Neural crest cell (in vitro differentiated cells): Measurements from ENCODE around the gene FBXO31. TPM values are rescaled to one million over a fixed set of nuclear protein-coding genes. Genes with fewer than 3 reads are reported as not detected.

Experiments used
- DNase-seq: peaks from one replicate; pipeline ENCODE4 v3.0.0; 2021; ENCODE audit warnings: low read depth, mixed read lengths, low spot score
- H3K27ac Mint-ChIP-seq: one replicate; pipeline ENCODE4 v1.8.0; 2021; ENCODE audit warnings: mild to moderate bottlenecking, mixed read lengths; ENCODE audit not compliant: unreplicated experiment
- H3K27me3 Mint-ChIP-seq: 2 replicates; pipeline ENCODE4 v1.8.0; 2021; ENCODE audit warnings: low read depth, mild to moderate bottlenecking, mixed read lengths
- H3K36me3 Mint-ChIP-seq: 2 replicates; pipeline ENCODE4 v1.8.0; 2021; ENCODE audit warnings: low read depth, mild to moderate bottlenecking, mixed read lengths
- H3K4me1 Mint-ChIP-seq: 2 replicates; pipeline ENCODE4 v1.8.0; 2021; ENCODE audit warnings: mixed read lengths
- H3K4me3 Mint-ChIP-seq: one replicate; pipeline ENCODE4 v1.8.0; 2021; ENCODE audit warnings: mild to moderate bottlenecking, mixed read lengths
- H3K9me3 Mint-ChIP-seq: 2 replicates; pipeline ENCODE4 v1.8.0; 2021; ENCODE audit warnings: mixed read lengths
- CTCF ChIP-seq: fragments of 200-600 bp; sonication (generic); conservative IDR thresholded peaks from 2 replicates; pipeline ENCODE4 v1.5.0; 2021; ENCODE audit warnings: antibody characterized with exemption, mild to moderate bottlenecking
- total RNA-seq: library from RNA; stranded (reverse); gene quantifications from 2 replicates; pipeline ENCODE4 v1.2.1, GENCODE V29; 2021

The FBXO31 gene
- total RNA-seq, 1 donor from 2014 or later = 23.7 TPM

- no peak for TF ChIP-seq CTCF
- H3K4me1 Mint-ChIP-seq = no peaks in the 10 kb centered on the region
- no peaks in the 10 kb centered on the region for H3K27me3 Mint-ChIP-seq
- H3K36me3 Mint-ChIP-seq = peaks cover 7% of the 10 kb centered on the region
- no peak for DNase-seq
- no peak overlapping the region for H3K4me3 Mint-ChIP-seq
- no peak overlapping the region for H3K27ac Mint-ChIP-seq
- H3K9me3 Mint-ChIP-seq = peaks cover 3% of the 10 kb centered on the region
These were observed 79.5 kb downstream of the FBXO31 start for GRCh38 chr16:87303962-87304521.

- no peak overlapping the region for H3K27ac Mint-ChIP-seq
These were observed 80.1 kb downstream of the FBXO31 start for GRCh38 chr16:87303431-87303930.

GRCh38 chr16:87298857-87299465 is 84.6 kb downstream of the FBXO31 start:
- no peaks in the 10 kb centered on the region for H3K36me3 Mint-ChIP-seq
- H3K9me3 Mint-ChIP-seq = no peaks in the 10 kb centered on the region
- H3K27ac Mint-ChIP-seq = no peak overlapping the region
- no peaks in the 10 kb centered on the region for H3K27me3 Mint-ChIP-seq
- no peak for DNase-seq
- no peak overlapping the region for H3K4me3 Mint-ChIP-seq
- TF ChIP-seq CTCF = no peak
- H3K4me1 Mint-ChIP-seq = peaks cover 5% of the 10 kb centered on the region

More at GRCh38 chr16:87303431-87303930, 80.1 kb downstream of the FBXO31 start:
- Mint-ChIP-seq H3K27me3 (no peaks in the 10 kb centered on the region), H3K36me3 (peaks cover 3% of the 10 kb centered on the region), H3K4me3 (no peak overlapping the region), H3K4me1 (no peaks in the 10 kb centered on the region), H3K9me3 (no peaks in the 10 kb centered on the region)
- no peak for TF ChIP-seq CTCF
- DNase-seq = no peak

GRCh38 chr16:87297918-87298631 is 85.5 kb downstream of the FBXO31 start:
- TF ChIP-seq CTCF = peak; percentile 71
- no peaks in the 10 kb centered on the region for H3K36me3 Mint-ChIP-seq
- H3K27me3 Mint-ChIP-seq = no peaks in the 10 kb centered on the region
- no peak overlapping the region for H3K27ac Mint-ChIP-seq
- DNase-seq = peak; percentile 71
- peaks cover 5% of the 10 kb centered on the region for H3K4me1 Mint-ChIP-seq
- H3K9me3 Mint-ChIP-seq = no peaks in the 10 kb centered on the region
- no peak overlapping the region for H3K4me3 Mint-ChIP-seq

- Mint-ChIP-seq H3K27me3 (no peaks in the 10 kb centered on the region), H3K9me3 (no peaks in the 10 kb centered on the region), H3K4me3 (no peak overlapping the region), H3K4me1 (peaks cover 5% of the 10 kb centered on the region), H3K27ac (no peak overlapping the region), H3K36me3 (peaks cover 2% of the 10 kb centered on the region)
- no peak for DNase-seq
- no peak for TF ChIP-seq CTCF
These were observed 86.2 kb downstream of the FBXO31 start for GRCh38 chr16:87297407-87297806.
